Measurements from ENCODE around the gene TLCD3B.

DNA sequence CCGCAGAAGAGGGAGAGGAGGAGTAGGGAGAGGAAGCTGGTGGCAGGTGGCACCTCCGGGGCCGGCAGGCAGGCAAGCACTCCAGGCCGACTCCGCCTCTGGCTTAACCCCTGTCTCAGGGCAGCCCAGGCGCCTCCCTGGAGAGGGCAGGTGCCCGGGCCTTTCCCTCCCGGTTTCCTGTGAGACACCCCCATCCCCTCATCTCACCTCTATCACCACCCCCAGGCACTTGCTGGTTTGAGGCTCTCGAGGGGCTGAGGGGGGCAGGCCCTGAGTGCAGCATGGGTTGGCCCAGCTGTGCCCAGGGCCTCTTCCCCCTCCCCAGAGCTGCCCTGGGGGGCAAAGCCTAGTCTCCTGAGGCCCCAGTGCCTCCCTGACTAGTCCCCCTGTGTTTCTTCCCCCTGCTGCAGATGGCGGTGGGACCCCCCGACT, 26.2 kb downstream of the TLCD3B start:
- TF ChIP-seq, protein P1, sequence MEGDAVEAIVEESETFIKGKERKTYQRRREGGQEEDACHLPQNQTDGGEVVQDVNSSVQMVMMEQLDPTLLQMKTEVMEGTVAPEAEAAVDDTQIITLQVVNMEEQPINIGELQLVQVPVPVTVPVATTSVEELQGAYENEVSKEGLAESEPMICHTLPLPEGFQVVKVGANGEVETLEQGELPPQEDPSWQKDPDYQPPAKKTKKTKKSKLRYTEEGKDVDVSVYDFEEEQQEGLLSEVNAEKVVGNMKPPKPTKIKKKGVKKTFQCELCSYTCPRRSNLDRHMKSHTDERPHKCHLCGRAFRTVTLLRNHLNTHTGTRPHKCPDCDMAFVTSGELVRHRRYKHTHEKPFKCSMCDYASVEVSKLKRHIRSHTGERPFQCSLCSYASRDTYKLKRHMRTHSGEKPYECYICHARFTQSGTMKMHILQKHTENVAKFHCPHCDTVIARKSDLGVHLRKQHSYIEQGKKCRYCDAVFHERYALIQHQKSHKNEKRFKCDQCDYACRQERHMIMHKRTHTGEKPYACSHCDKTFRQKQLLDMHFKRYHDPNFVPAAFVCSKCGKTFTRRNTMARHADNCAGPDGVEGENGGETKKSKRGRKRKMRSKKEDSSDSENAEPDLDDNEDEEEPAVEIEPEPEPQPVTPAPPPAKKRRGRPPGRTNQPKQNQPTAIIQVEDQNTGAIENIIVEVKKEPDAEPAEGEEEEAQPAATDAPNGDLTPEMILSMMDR (conservative IDR thresholded peaks at IDR 0.05): no peak
- no peak for TF ChIP-seq ZFX (IDR thresholded peaks at IDR 0.05)
